Neural cell (in vitro differentiated cells): ENCODE measurements around the gene ANG. TPM values are rescaled to one million over a fixed set of nuclear protein-coding genes. Genes with fewer than 3 reads are reported as not detected.
A peak's percentile ranks its signal among the peaks of the same experiment; 100 is the strongest.

Source experiments
- H2AFZ ChIP-seq: fragments of 200-600, 300-800 bp; sonication (generic), shearing (Covaris generic); 2 replicates; pipeline ENCODE4 v1.6.0; 2014; ENCODE audit warnings: low read depth, mild to moderate bottlenecking, antibody characterized with exemption, low read length, moderate library complexity
- H3F3A ChIP-seq: fragments of 200-600 bp; shearing (Covaris generic); 2 replicates; pipeline ENCODE4 v1.6.1; 2016; ENCODE audit warnings: mild to moderate bottlenecking, moderate library complexity, mixed read lengths, antibody characterized with exemption, low read length; ENCODE audit not compliant: insufficient read depth, poor library complexity, severe bottlenecking
- H3K27ac ChIP-seq: fragments of 200-600, 300-800 bp; sonication (generic), shearing (Covaris generic); 2 replicates; pipeline ENCODE4 v1.5.1; 2014; ENCODE audit warnings: mild to moderate bottlenecking, low read length, moderate library complexity
- H3K27me3 ChIP-seq: fragments of 300-800, 200-600 bp; sonication (generic), shearing (Covaris generic); 2 replicates; pipeline ENCODE4 v1.6.0; 2014; ENCODE audit warnings: mild to moderate bottlenecking, low read depth, low read length, moderate library complexity; ENCODE audit not compliant: insufficient read depth
- H3K36me3 ChIP-seq: fragments of 300-800, 200-600 bp; sonication (generic), shearing (Covaris generic); 2 replicates; pipeline ENCODE4 v1.5.1; 2014; ENCODE audit warnings: mild to moderate bottlenecking, antibody characterized with exemption, low read length, moderate library complexity; ENCODE audit not compliant: insufficient read depth
- H3K4me2 ChIP-seq: fragments of 300-800, 200-600 bp; sonication (generic), shearing (Covaris generic); 2 replicates; pipeline ENCODE4 v1.6.0; 2014; ENCODE audit warnings: mild to moderate bottlenecking, low read length
- H3K4me3 ChIP-seq: fragments of 300-800, 200-600 bp; sonication (generic), shearing (Covaris generic); 2 replicates; pipeline ENCODE4 v1.5.1; 2014; ENCODE audit warnings: mild to moderate bottlenecking, low read length, moderate library complexity
- H3K79me2 ChIP-seq: fragments of 200-600 bp; shearing (Covaris generic); replicated peaks from 2 replicates; pipeline ENCODE4 v1.6.0; 2014; ENCODE audit warnings: mild to moderate bottlenecking, low read length, moderate library complexity; ENCODE audit not compliant: insufficient read depth
- H3K9ac ChIP-seq: fragments of 300-800, 200-600 bp; sonication (generic), shearing (Covaris generic); 2 replicates; pipeline ENCODE4 v1.6.1; 2016; ENCODE audit warnings: mild to moderate bottlenecking, low read length, mixed read lengths
- H3K9me2 ChIP-seq: fragments of 200-600 bp; shearing (Covaris generic); 2 replicates; pipeline ENCODE4 v1.6.1; 2016; ENCODE audit warnings: mild to moderate bottlenecking, low read length, mixed read lengths; ENCODE audit not compliant: insufficient read depth
- H3K9me3 ChIP-seq: fragments of 200-600, 300-800 bp; sonication (generic), shearing (Covaris generic); 2 replicates; pipeline ENCODE4 v1.6.1; 2016; ENCODE audit warnings: mild to moderate bottlenecking, mixed run types, low read length, moderate library complexity, mixed read lengths
- H4K20me1 ChIP-seq: fragments of 200-600 bp; shearing (Covaris generic); 2 replicates; pipeline ENCODE4 v1.6.1; 2016; ENCODE audit warnings: mild to moderate bottlenecking, mixed run types; ENCODE audit not compliant: insufficient read depth
- CTCF ChIP-seq: fragments of 450-650 bp; IDR thresholded peaks from 2 replicates; pipeline ENCODE4 v1.5.1; 2014; ENCODE audit warnings: antibody characterized with exemption, mild to moderate bottlenecking, moderate library complexity; ENCODE audit not compliant: poor library complexity, severe bottlenecking
- EP300 ChIP-seq: fragments of 450-650 bp; conservative IDR thresholded peaks from 2 replicates; pipeline ENCODE4 v1.6.1; 2014; ENCODE audit warnings: antibody characterized with exemption, mild to moderate bottlenecking, moderate library complexity; ENCODE audit not compliant: poor library complexity, severe bottlenecking
- EZH2 ChIP-seq: fragments of 200-600, 300-800 bp; shearing (Covaris generic), sonication (generic); IDR thresholded peaks from 2 replicates; pipeline ENCODE4 v1.6.1; 2014; ENCODE audit warnings: antibody characterized with exemption, low read length, borderline replicate concordance, mild to moderate bottlenecking; ENCODE audit not compliant: insufficient read depth, poor library complexity, severe bottlenecking
- MXI1 ChIP-seq: fragments of 450-650 bp; conservative IDR thresholded peaks from 2 replicates; pipeline ENCODE4 v1.6.1; 2014; ENCODE audit warnings: antibody characterized with exemption, mild to moderate bottlenecking; ENCODE audit not compliant: poor library complexity, severe bottlenecking
- POLR2AphosphoS5 ChIP-seq: IDR thresholded peaks from 2 replicates; pipeline ENCODE4 v1.6.1; 2012
- RAD21 ChIP-seq: fragments of 450-650 bp; conservative IDR thresholded peaks from 2 replicates; pipeline ENCODE4 v1.6.1; 2014; ENCODE audit warnings: antibody characterized with exemption, mild to moderate bottlenecking, moderate library complexity
- REST ChIP-seq: IDR thresholded peaks from 2 replicates; pipeline ENCODE4 v1.6.1; 2012; ENCODE audit warnings: borderline replicate concordance
- SMC3 ChIP-seq: fragments of 450-650 bp; conservative IDR thresholded peaks from 2 replicates; pipeline ENCODE4 v1.6.1; 2014; ENCODE audit warnings: antibody characterized with exemption, mild to moderate bottlenecking, moderate library complexity; ENCODE audit not compliant: poor library complexity
- TAF1 ChIP-seq: IDR thresholded peaks from 2 replicates; pipeline ENCODE4 v1.6.1; 2012; ENCODE audit warnings: low read depth
- polyA plus RNA-seq: library from polyadenylated mRNA; depleted of rRNA; stranded (reverse); fragments of >200 nt; gene quantifications from 2 replicates; pipeline ENCODE4 v1.2.3, GENCODE V29; 2014

ANG gene
- polyA plus RNA-seq, 1 donor from 2014 or later: 0.47 TPM

GRCh38 chr14:20696764-20697163, 8.2 kb downstream of the ANG start:
- no peak overlapping the region for H3K4me3 ChIP-seq
- no peak for TF ChIP-seq REST
- TF ChIP-seq RAD21: no peak
- no peak for TF ChIP-seq SMC3
- TF ChIP-seq POLR2AphosphoS5: no peak
- no peak for TF ChIP-seq EZH2
- TF ChIP-seq MXI1: no peak
- no peak for TF ChIP-seq EP300
- TF ChIP-seq CTCF: no peak
- TF ChIP-seq TAF1: no peak
- no peaks in the 10 kb centered on the region for H3K9me3 ChIP-seq
- no peaks in the 10 kb centered on the region for H3F3A ChIP-seq
- H3K9me2 ChIP-seq: no peaks in the 10 kb centered on the region
- H4K20me1 ChIP-seq: no peaks in the 10 kb centered on the region
- H3K36me3 ChIP-seq: no peaks in the 10 kb centered on the region
- H3K9ac ChIP-seq: no peak overlapping the region
- H2AFZ ChIP-seq: no peak overlapping the region
- H3K79me2 ChIP-seq: no peaks in the 10 kb centered on the region
- no peaks in the 10 kb centered on the region for H3K27me3 ChIP-seq
- no peak overlapping the region for H3K27ac ChIP-seq
- no peak overlapping the region for H3K4me2 ChIP-seq

GRCh38 chr14:20697273-20698017, 8.9 kb downstream of the ANG start:
- H2AFZ ChIP-seq: no peak overlapping the region
- no peaks in the 10 kb centered on the region for H4K20me1 ChIP-seq
- no peak overlapping the region for H3K4me2 ChIP-seq
- no peaks in the 10 kb centered on the region for H3K79me2 ChIP-seq
- TF ChIP-seq CTCF: peak; percentile 92
- no peak for TF ChIP-seq TAF1
- TF ChIP-seq EP300: no peak
- peak; percentile 93 for TF ChIP-seq RAD21
- no peak for TF ChIP-seq POLR2AphosphoS5
- no peak for TF ChIP-seq REST
- TF ChIP-seq EZH2: no peak
- peak; percentile 97 for TF ChIP-seq SMC3
- no peak for TF ChIP-seq MXI1
- H3K9me2 ChIP-seq: no peaks in the 10 kb centered on the region
- H3F3A ChIP-seq: no peaks in the 10 kb centered on the region
- H3K27me3 ChIP-seq: no peaks in the 10 kb centered on the region
- no peak overlapping the region for H3K9ac ChIP-seq
- no peaks in the 10 kb centered on the region for H3K36me3 ChIP-seq
- H3K9me3 ChIP-seq: no peaks in the 10 kb centered on the region
- no peak overlapping the region for H3K27ac ChIP-seq
- no peak overlapping the region for H3K4me3 ChIP-seq
